ENCODE results near the gene TRIM61.
A peak's percentile ranks its signal among the peaks of the same experiment; 100 is the strongest.
"Not testable (repeated sequence)": the region's sequence is repeated elsewhere in the genome, so short reads cannot be mapped to it uniquely, and the experiment has no call there.

The TRIM61 gene

DNA sequence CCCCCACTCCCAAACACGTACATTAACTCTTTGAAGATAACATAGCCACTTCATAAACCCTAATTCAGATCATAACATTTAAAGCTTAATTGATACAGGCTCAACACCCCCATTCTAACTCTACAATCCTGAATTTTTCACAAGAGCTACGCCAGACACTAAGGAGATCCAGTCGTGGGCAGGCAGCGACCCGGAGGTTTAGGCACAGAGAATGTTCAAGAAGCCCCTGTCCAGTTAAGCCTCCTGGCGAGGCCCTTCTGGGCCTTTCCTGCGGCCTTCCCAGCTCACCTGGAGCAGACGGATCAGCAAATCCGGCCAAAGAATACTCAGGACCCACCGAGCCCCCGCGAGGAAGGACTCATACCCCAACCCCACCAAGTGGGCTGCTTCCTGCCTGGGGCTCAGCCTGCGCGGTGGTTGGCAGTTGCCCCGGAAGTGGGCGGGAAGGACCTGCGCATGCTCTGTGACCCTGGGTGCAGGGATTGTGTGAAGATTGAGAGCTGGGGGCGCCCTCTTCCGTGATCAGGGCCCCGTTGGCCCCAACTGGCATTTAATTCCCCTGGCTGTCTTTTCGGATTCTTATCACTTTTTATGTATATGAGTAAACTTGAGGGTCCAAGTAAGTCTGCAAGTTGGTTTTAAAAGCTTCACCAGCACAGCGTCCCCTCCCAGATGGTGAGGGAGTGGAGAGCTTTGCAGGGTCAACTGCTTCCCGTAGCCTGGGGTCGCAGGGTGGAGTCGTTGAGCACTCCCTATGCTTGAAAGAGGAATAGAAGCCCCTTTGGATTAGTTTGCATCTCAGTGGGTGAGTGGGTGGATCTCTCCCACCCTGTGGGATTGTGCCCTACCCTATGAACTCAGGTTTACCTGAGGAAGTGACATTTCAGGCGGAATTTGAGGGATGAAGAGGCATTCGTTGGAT is at the start of gene TRIM61:
TRIM61 (minus strand) TSS at position 415 of the 922 bp plus-strand sequence. CDS start 7,655 bp downstream, outside the sequence.
- peak; percentile 59 for DNase-seq

DNA sequence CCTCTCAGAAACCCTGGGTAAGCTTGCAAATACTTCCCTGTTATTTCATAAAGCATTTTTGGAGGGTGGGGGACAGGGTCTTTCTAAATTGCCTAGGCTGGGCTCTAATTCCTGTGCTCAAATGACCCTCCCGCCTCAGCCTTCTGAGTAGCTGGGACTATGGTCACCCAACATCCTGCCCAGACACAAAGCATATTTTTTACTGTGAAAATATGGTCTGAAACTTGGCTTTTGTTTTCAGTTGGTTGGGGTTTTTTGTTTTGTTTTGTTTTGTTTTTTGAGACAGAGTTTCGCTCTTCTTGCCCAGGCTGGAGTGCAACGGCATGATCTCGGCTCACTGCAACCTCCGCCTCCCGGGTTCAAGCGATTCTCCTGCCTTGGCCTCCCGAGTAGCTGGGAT is 48.3 kb upstream of the TRIM61 start:
- not testable (repeated sequence) for DNase-seq

DNA sequence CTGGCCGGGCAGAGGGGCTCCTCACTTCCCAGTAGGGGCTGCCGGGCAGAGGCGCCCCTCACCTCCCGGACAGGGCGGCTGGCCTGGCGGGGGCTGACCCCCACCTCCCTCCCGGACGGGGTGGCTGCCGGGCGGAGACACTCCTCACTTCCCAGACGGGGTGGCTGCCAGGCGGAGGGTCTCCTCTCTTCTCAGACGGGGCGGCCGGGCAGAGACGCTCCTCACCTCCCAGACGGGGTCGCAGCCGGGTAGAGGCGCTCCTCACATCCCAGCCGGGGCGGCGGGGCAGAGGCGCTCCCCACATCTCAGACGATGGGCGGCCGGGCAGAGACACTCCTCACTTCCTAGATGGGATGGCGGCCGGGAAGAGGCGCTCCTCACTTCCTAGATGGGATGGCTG is 42.5 kb upstream of the TRIM61 start:
- not testable (repeated sequence) for DNase-seq

DNA sequence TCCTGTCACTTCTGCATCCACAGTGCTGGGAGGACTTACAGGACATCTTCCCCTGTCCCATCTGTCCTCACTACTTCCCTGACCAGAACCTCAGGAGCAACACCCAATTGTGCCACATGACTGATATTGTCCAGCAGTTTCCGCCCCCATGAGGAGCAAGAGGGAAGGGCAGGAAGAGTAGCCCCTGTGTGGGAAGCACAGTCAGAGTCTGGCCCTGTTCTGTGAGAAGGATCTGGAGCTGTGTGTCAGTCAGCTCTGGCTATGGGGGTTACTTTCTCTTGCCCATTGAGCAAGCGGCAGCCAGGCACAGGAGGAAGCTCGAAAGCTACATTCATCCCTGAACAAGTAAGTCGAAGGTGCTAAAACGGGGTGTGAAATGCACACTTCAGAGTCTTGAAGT is 39.5 kb upstream of the TRIM61 start:
- DNase-seq = no peak

DNA sequence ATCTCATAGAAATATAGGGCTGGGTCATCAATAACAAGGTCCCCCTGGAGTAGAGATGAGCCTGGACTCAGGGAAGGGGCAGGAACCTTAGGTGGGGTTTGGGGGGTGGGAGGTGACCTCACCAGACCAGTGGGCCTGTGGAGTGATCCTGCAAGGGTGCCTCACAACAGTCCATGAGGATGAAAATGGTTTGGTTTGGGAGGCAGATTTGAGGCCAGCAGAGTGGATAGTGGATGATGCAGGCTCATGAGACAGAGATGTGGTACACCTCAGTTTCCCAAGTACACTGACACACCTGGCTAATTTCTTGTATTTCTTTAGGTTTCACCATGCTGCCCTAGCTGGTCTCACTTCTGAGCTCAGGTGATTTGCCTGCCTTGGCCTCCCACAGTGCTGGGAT is 36.2 kb upstream of the TRIM61 start:
- no peak for DNase-seq

DNA sequence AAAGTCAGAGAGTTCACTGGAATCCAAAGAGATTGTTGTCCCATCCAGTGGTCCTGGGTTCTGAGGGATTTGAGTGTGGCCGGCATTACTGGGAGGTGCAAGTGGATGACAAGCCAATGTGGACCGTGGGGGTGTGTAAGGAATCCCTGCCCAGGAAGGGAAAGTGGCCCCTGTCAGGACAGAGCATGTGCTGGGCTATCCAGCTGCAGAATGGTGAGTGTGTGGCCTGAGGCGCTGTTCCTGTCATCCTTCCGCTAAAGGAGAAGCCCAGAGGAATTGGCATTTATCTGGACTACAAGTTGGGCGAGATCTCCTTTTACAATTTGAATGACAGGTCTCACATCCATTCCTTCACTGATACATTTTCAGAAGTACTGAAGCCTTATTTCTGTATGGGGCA is 33.9 kb upstream of the TRIM61 start:
- no peak for DNase-seq

DNA sequence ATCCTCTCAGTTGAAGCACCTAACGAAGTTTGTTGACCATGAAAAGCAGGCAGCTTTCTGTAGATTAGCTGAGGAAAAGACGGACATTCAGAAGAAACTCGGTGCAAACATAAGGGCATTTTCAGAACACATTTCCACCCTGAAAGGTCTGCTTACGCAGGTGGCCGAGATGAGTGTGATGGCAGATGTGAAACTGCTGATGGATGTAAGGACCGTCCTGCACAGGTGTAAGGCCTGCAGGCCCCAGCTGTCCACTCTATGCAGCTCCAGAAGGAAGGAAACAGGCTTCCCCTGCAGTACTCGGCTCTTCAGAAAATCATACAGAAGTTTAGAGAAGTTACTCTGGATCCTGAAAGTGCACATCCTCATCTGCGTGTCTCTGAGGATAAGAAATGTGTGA is 33.5 kb upstream of the TRIM61 start:
- no peak for DNase-seq

DNA sequence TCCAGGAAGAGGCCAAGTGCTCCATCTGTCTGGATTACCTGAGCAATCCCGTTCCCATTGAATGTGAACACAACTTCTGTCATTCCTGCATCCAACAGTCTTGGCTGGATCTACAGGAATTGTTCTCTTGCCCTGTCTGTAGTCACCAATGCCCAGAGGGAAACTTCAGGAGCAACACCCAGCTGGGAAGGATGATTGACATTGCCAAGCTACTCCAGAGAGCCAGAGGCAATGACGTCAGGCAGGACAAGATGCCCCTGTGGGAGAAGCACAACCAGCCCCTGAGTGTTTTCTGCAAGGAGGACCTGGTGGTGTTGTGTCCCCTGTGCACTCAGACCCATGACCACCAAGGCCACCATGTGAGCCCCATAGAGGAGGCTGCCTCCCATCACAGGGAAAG is 33.0 kb upstream of the TRIM61 start:
- no peak for DNase-seq

DNA sequence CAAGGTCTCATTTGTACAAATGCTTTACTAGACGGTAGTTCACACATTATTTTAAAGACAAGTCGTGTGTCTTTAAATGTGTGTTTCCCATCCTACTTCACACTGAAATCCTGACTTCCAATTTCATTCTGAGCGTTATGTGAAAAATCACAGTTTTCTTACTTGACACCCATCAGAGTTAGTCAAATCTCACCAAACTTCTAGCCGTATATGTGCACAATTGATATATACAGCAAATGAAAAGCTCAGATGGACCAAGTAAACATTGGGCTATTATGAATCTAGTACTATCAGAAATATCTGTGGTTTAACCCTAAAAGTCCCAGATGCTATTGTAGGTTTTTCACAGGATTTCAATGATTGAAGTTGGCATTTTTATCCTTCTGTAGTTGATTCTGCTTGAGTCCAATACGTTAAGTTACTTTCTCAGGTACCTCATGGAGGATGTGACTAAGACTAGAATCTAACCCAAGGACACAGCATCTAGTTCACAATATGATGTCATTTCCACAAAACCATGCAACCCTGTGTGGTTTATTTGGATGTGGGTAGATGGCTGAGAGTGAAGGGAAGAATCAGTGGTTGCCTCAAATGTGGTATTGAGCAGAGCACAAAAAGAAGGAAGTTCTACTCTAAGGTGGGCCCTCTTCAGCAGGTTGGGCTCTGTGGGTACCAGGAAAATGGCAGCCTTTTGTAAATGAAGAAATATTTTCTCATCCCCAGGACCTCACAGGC is 32.2 kb upstream of the TRIM61 start:
- no peak for DNase-seq

DNA sequence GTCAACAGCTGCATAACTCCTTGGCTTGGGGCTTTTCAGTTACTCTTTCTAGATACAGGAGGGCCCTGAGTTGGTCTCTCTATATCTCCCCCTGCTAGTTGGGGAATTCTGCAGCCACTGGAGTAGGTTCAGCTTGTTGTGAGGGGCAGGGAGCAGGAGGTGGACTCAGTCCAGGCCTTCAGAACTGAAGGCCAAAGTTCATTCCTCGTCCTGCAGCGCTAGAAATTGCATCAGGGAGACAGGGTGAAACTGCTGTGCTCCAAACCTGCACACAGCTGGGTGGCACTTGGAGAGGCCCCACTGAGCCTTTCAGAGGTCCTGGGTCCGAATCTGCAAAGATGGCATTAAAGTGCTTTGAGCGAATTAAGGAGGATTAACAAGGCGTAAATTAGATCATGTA is 29.4 kb upstream of the TRIM61 start:
- DNase-seq = no peak

DNA sequence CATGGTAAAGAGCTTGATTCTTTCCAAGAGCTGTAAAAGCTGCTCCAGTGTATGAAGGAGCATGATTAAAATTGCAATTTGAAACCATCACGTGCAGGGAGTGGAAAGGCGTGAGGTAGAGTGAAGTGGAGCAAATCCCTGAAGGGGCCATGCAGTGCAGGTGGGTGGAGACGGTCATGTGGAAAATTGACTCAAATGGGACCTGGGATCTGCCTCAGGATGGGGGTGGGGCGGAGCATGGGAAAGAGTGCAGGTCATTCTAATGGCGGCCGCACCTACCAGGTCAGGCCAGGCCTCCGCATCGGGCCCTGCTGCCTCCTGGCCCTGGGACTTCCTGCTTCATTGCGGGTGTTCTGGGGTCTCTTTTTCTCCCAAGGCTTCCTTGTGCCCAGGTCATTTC is 29.0 kb upstream of the TRIM61 start:
- no peak for DNase-seq

DNA sequence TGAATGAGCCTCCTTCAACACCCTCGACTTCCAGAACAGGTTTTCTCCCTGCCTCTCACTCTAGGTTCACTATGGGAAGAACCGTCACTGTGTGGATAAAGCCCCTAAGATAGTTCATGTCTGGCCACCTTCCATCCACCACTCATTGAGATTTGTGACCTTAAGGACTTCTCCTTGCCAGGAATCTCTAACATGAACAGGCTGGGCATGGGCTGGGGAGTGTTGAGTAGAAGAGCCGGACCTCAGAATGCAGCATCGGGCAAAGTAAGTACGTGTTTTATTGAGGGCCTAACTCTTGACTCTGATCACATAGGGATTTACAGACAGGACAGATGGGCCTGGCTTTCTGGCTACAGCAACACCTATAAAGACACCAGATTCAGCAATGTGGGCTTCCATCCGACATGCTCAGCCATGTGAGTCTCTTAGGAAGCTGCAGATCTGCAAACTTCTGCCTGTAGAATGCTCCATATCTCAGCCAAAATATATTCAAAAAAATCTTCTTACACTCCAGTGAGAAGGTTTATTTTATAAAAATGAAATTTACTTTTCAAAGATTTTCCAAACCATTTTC is 28.0 kb upstream of the TRIM61 start:
- no peak for DNase-seq

DNA sequence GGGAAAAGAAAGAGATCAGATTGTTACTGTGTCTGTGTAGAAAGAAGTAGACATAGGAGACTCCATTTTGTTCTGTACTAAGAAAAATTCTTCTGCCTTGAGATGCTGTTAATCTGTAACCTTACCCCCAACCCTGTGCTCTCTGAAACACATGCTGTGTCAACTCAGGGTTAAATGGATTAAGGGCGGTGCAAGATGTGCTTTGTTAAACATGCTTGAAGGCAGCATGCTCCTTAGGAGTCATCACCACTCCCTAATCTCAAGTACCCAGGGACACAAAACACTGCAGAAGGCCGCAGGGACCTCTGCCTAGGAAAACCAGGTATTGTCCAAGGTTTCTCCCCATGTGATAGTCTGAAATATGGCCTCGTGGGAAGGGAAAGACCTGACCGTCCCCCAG is 24.5 kb upstream of the TRIM61 start:
- DNase-seq = not testable (repeated sequence)

DNA sequence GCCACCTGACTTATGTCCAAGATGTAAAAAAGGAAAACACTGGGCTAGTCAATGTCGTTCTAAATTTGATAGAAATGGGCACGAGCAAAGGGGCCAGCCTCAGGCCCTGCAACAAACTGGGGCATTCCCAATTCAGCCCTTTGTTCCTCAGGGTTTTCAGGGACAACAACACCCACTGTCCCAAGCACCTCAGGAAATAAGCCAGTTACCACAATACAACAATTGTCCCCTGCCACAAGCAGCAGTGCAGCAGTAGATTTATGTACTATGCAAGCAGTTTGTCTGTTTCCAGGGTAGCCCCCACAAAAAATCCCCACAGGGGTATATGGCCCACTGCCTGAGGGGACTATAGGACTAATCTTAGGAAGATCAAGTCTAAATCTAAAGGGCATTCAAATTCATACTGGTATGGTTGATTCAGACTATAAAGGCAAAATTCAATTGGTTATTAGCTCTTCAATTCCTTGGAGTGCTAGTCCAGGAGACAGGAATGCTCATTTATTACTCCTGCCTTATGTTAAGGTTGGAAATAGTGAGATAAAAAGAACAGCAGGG is 21.1 kb upstream of the TRIM61 start:
- DNase-seq = not testable (repeated sequence)

DNA sequence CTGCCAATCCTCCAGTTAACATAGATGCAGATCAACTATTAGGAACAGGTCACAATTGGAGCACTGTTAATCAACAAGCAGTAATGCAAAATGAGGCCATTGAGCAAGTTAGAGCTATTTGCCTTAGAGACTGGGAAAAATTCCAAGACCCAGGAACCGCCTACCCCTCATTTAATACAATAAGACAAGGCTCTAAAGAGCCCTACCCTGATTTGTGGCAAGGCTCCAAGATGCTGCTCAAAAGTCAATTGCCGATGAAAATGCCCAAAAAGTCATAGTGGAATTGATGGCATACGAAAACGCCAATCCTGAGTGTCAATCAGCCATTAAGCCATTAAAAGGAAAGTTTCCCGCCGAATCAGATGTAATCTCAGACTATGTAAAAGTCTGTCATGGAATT is 20.5 kb upstream of the TRIM61 start:
- DNase-seq = no peak

DNA sequence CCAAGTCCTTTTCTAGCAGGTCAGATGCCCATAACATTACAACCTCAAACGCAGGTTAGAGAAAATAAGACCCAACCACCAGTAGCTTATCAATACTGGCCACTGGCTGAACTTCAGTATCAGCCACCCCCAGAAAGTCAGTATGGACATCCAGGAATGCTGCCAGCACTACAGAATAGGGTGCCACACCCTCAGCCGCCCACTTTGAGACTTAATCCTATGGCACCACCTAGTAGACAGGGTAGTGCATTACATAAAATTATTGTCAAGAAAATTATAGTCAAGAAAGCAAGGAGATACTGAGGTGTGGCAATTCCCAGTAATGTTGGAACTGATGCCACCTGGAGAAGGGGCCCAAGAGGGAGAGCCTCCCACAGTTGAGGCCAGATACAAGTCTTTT is 19.9 kb upstream of the TRIM61 start:
- no peak for DNase-seq

DNA sequence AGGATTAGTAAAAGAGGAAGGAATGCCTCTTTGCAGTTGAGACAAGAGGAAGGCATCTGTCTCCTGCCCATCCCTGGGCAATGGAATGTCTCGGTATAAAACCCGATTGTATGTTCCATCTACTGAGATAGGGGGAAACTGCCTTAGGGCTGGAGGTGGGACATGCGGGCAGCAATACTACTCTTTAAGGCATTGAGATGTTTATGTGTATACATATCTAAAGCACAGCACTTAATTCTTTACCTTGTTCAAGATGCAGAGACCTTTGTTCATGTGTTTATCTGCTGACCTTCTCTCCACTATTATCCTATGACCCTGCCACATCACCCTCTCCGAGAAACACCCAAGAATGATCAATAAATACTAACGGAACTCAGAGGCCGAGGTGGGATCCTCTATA is 18.7 kb upstream of the TRIM61 start:
- DNase-seq = not testable (repeated sequence)

DNA sequence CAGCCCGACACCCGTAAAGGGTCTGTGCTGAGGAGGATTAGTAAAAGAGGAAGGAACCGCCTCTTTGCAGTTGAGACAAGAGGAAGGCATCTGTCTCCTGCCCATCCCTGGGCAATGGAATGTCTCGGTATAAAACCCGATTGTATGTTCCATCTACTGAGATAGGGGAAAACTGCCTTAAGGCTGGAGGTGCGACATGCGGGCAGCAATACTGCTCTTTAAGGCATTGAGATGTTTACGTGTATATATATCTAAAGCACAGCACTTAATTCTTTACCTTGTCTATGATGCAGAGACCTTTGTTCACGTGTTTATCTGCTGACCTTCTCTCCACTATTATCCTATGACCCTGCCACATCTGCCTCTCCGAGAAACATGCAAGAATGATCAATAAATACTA is 13.3 kb upstream of the TRIM61 start:
- DNase-seq = not testable (repeated sequence)

DNA sequence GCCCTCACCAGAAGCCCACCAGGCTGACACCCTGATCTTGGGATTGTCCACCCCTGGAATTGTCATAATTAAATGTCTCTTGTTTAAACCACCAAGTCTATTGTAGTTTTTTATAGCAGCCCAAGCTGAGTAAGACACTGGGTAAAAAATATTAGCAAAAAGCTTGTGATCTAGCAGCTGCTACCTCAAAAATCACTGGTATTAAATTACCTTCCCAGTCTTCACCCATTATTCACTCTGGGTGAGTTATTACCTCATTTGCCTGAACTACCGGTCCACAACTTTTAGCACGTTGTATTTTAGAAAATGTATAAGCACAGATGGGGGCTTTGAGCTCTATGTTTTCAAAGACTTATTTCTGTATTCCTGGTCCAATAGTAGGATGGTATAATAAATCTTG is 12.0 kb upstream of the TRIM61 start:
- DNase-seq = no peak

DNA sequence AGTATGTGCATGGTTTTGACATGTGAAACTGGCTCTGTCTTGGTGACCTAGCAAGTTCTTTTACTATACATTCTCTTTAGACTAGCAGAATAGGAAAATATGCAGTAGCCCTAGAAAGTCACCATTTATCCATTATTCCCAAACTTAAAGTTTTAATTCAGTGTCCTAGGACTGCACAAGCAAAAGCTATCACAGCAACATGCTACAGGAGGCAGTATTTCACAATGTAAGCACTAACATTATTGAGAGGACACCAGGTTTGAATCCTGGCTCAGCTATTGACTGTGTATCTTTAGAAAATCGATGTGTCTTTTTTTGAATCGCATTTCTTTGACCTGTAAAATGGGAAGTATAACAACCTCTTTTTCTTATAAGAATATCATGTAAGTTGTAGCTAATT is 5.5 kb downstream of the TRIM61 start:
- not testable (repeated sequence) for DNase-seq

DNA sequence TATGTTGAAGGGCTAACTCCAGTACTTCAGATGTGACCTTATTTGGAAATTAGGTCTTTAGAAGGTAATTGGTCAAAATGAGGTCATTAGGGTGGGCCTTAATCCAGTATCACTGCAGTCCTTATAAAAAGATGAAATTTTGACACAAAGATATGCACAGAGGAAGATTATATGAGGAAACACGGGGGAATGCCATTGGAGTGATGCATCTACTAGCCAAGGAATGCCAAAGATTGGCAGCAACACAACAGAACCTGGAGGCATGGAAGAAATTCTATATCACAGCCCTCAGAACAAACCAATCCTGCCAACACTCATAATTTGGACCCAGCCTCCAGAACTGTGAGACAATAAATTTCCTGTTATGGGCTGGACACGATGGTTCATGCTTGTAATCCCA is 17.6 kb downstream of the TRIM61 start:
- DNase-seq = no peak

DNA sequence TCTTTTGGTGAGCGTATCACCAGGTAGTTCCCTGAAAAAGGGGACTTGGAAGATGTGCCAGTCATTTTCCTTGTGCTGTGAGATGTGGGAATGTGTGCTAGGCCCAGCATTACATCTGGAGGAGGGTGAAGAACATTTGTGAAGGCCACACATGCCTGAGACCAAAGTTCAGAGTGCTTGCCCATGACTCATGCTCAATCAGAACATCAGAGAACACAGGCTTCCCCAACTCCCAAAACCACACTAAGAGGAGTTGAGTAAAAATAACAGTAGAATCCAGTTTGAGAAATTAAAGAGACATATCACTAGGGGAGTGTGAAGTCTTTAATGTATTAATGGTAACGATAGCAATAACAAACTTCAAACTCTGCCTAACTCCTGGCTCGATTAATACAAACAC is 18.0 kb downstream of the TRIM61 start:
- DNase-seq = not testable (repeated sequence)

Measured in CD4-positive, alpha-beta T cell treated with Interferon gamma for 1 hour (primary cell).